RWPE2 (cell line): ENCODE results near the gene ATP13A3.

Experiments
- ATAC-seq: fragments of 200-7000 bp; cut with Tn5 transposase; 3 replicates; pipeline ENCODE4 v1.9.1; 2021; ENCODE audit warnings: low read depth
- DNase-seq: peaks from one replicate; pipeline ENCODE4 v3.0.0-alpha.2; 2020; ENCODE audit warnings: low spot score
- H3K27ac ChIP-seq: fragments of 450-650 bp; 2 replicates; pipeline ENCODE4 v1.5.1; 2017; ENCODE audit warnings: mild to moderate bottlenecking; ENCODE audit not compliant: poor library complexity, severe bottlenecking
- H3K27me3 ChIP-seq: fragments of 250-450 bp; sonication (Bioruptor Pico); 2 replicates; pipeline ENCODE4 v1.5.1; 2021; ENCODE audit warnings: mild to moderate bottlenecking, moderate library complexity; ENCODE audit not compliant: insufficient read depth, poor library complexity, severe bottlenecking
- H3K36me3 ChIP-seq: fragments of 250-450 bp; sonication (Bioruptor Pico); 2 replicates; pipeline ENCODE4 v1.5.1; 2020; ENCODE audit warnings: low read depth, mild to moderate bottlenecking, moderate library complexity
- H3K4me1 ChIP-seq: fragments of 250-450 bp; sonication (Bioruptor Pico); 2 replicates; pipeline ENCODE4 v1.5.1; 2021; ENCODE audit warnings: mild to moderate bottlenecking, moderate library complexity; ENCODE audit not compliant: insufficient read depth, poor library complexity, severe bottlenecking
- H3K4me3 ChIP-seq: fragments of 250-450 bp; sonication (Bioruptor Pico); 2 replicates; pipeline ENCODE4 v1.5.1; 2021; ENCODE audit warnings: mild to moderate bottlenecking, moderate library complexity; ENCODE audit not compliant: severe bottlenecking
- H3K9me3 ChIP-seq: fragments of 250-450 bp; sonication (Bioruptor Pico); 2 replicates; pipeline ENCODE4 v1.5.1; 2021; ENCODE audit warnings: mild to moderate bottlenecking, moderate library complexity; ENCODE audit not compliant: severe bottlenecking
- TF ChIP-seq, protein P1 (sequence below): fragments of 450-650 bp; IDR thresholded peaks from one replicate; pipeline ENCODE4 v1.5.1; 2017; ENCODE audit warnings: mild to moderate bottlenecking, moderate library complexity; ENCODE audit not compliant: poor library complexity, severe bottlenecking

The ATP13A3 gene

GRCh38 chr3:194446172-194446571 lies 40.6 kb downstream of the ATP13A3 start:
- Histone ChIP-seq H3K4me1 (no peaks in the 10 kb centered on the region), H3K9me3 (no peaks in the 10 kb centered on the region), H3K27ac (no peak overlapping the region), H3K4me3 (no peak overlapping the region), H3K36me3 (peaks cover 100% of the 10 kb centered on the region), H3K27me3 (no peaks in the 10 kb centered on the region)
- DNase-seq: no peak
- no peak for ATAC-seq
- TF ChIP-seq, protein P1, sequence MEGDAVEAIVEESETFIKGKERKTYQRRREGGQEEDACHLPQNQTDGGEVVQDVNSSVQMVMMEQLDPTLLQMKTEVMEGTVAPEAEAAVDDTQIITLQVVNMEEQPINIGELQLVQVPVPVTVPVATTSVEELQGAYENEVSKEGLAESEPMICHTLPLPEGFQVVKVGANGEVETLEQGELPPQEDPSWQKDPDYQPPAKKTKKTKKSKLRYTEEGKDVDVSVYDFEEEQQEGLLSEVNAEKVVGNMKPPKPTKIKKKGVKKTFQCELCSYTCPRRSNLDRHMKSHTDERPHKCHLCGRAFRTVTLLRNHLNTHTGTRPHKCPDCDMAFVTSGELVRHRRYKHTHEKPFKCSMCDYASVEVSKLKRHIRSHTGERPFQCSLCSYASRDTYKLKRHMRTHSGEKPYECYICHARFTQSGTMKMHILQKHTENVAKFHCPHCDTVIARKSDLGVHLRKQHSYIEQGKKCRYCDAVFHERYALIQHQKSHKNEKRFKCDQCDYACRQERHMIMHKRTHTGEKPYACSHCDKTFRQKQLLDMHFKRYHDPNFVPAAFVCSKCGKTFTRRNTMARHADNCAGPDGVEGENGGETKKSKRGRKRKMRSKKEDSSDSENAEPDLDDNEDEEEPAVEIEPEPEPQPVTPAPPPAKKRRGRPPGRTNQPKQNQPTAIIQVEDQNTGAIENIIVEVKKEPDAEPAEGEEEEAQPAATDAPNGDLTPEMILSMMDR: no peak

- H3K4me1 ChIP-seq: no peaks in the 10 kb centered on the region
- ATAC-seq: no peak
- no peaks in the 10 kb centered on the region for H3K27me3 ChIP-seq
- no peak overlapping the region for H3K27ac ChIP-seq
- peaks cover 100% of the 10 kb centered on the region for H3K36me3 ChIP-seq
- TF ChIP-seq, protein P1: no peak
- no peaks in the 10 kb centered on the region for H3K9me3 ChIP-seq
- no peak overlapping the region for H3K4me3 ChIP-seq
- no peak for DNase-seq
These were observed 42.9 kb downstream of the ATP13A3 start for GRCh38 chr3:194443901-194444300.

GRCh38 chr3:194440756-194441155 lies 46.0 kb downstream of the ATP13A3 start:
- Histone ChIP-seq H3K27ac (no peak overlapping the region), H3K4me3 (no peak overlapping the region), H3K27me3 (no peaks in the 10 kb centered on the region), H3K9me3 (no peaks in the 10 kb centered on the region), H3K4me1 (no peaks in the 10 kb centered on the region), H3K36me3 (peaks cover 100% of the 10 kb centered on the region)
- TF ChIP-seq, protein P1: no peak
- no peak for ATAC-seq
- DNase-seq: no peak

DNA sequence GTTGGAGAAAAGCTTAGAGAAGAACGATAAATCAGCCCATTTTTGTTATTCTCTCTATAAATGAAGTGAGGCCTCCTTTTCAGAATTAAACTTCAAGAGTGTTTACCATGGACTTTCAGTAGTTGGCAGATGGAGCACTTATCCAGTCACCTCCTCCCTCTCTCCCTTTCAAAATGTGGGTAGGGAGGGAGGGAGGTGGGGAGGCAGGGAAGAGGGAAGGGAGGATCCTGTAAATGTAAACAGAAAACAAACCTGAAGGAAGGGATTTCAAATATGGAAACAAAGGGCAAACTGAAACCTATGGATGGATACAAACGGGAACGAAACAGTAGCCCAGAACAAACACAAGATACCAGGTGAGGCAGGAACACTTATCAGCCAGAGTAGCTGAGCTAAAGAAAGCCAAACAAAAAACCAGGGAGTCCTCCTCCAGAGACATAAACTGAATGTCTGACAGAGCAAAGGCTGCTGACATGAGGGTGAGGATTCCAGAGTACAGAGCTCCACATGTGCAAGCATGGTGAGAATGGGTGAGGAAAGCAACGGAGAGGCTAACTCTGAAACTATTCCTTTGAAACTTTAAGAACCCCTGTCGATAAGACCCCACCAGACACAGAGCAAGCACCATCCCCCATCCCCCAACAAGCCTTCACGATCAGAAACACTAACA lies 46.8 kb downstream of the ATP13A3 start:
- Histone ChIP-seq H3K9me3 (no peaks in the 10 kb centered on the region), H3K27me3 (no peaks in the 10 kb centered on the region), H3K4me1 (no peaks in the 10 kb centered on the region), H3K4me3 (no peak overlapping the region), H3K36me3 (peaks cover 100% of the 10 kb centered on the region), H3K27ac (no peak overlapping the region)
- no peak for DNase-seq
- TF ChIP-seq, protein P1: no peak
- ATAC-seq: no peak

GRCh38 chr3:194434503-194434902 lies 52.3 kb downstream of the ATP13A3 start:
- TF ChIP-seq, protein P1: no peak
- no peak overlapping the region for H3K27ac ChIP-seq
- no peaks in the 10 kb centered on the region for H3K9me3 ChIP-seq
- H3K36me3 ChIP-seq: peaks cover 98% of the 10 kb centered on the region
- H3K27me3 ChIP-seq: no peaks in the 10 kb centered on the region
- DNase-seq: no peak
- H3K4me3 ChIP-seq: no peak overlapping the region
- H3K4me1 ChIP-seq: no peaks in the 10 kb centered on the region
- ATAC-seq: no peak
